DMS114 treated with DMSO at 0.1 percent for 48 hours (cell line): ENCODE results near the gene TRIM65.

Experiments used
- DNase-seq: peaks from one replicate; lab custom pipeline; 2025; ENCODE audit not compliant: unreplicated experiment; lab: John Stamatoyannopoulos, UW

Gene TRIM65

DNA sequence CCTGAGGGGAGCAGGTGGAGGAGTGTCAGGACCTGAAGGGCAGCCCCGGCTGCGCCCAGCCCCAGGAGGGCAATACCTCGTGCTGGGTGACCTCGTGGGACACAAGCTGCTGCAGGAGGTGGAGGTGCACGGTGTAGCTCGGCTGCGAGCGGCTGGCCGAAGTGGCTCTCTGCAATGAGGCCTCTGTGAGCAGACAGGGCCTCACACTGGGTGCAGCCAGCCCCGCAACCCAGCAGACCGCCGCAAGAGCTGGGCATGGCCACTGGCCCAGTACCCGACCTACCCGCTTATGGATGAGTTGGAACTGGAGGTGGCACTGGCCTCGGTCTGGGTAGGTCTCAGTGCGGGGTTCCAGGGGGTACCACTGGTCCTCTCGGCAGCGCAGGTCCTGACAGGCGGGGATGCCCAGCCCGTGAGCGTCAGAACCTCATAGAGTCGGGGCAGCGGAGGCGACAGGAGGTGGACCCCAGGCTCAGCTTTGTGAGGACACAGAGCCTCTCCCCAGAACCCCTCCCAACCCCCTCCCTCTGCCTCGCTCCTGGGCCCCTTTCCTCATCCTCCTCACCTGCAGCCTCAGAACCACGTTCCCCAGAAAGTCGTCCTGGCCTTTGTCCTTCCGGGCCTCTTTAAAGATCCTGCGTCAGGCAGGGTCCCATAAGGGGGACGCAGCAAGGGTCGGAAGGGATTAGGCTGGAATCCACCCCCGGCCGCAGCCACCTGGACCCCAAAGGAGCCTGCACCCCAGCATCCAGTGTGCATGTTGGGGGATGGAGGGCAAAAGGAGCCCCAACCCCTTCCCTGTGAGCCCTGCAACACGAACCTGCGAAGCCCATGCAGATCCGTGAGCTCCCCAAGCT is 56.6 kb downstream of the TRIM65 start:
- no peak for DNase-seq
